ENCODE data around the gene SLC9A8.

- TF ChIP-seq MAX (IDR thresholded peaks at IDR 0.05) (no peak), CTCF (IDR thresholded peaks at IDR 0.05; ENCODE audit: control extremely low read depth in 1 of 3, insufficient read depth in 1 of 3, low read depth in 1 of 3, low read length in 3 of 3) (no peak), GABPA (IDR thresholded peaks at IDR 0.05; ENCODE audit: borderline replicate concordance, insufficient read depth, low read length) (no peak), CBX8 (IDR thresholded peaks at IDR 0.05; ENCODE audit: borderline replicate concordance, low read depth, low read length) (no peak), POLR2A (IDR thresholded peaks at IDR 0.05; ENCODE audit: control extremely low read depth in 1 of 2, low read depth in 2 of 2, low read length in 2 of 2) (no peak), FOSL1 (IDR thresholded peaks at IDR 0.05; ENCODE audit: insufficient read depth, low read depth, low read length) (no peak), EP300 (IDR thresholded peaks at IDR 0.05; ENCODE audit: borderline replicate concordance in 1 of 2, low read depth in 2 of 2, low read length in 2 of 2) (no peak), TAF1 (IDR thresholded peaks at IDR 0.05; ENCODE audit: low read depth, low read length) (no peak), USF2 (IDR thresholded peaks at IDR 0.05; ENCODE audit: low read length) (no peak), RXRA (IDR thresholded peaks at IDR 0.05; ENCODE audit: insufficient read depth, low read depth, low read length) (no peak), EZH2 (IDR thresholded peaks at IDR 0.05; ENCODE audit: low read depth, low read length, severe bottlenecking) (no peak), JUN (IDR thresholded peaks at IDR 0.05; ENCODE audit: low read depth, low read length) (no peak), KDM1A (IDR thresholded peaks at IDR 0.05; ENCODE audit: borderline replicate concordance, low read length) (no peak), SP2 (IDR thresholded peaks at IDR 0.05; ENCODE audit: low read length) (no peak)
These were observed 15.9 kb upstream of the SLC9A8 start for GRCh38 chr20:49796600-49797343.

All from H1 (cell line).